ENCODE measurements around the gene PCDH9.

Gene PCDH9

GRCh38 chr13:67238277-67238859 is 8.2 kb upstream of the PCDH9 start:
- H3K36me3 ChIP-seq (ENCODE audit: insufficient read depth, low read length), result no peaks in the 10 kb centered on the region
- no peaks in the 10 kb centered on the region for H3K27me3 ChIP-seq (ENCODE audit: insufficient read depth, low read length)
- H3K79me2 ChIP-seq (ENCODE audit: control insufficient read depth, insufficient read depth, low read length, unreplicated experiment), result no peaks in the 10 kb centered on the region
- H2AFZ ChIP-seq (ENCODE audit: low read length, unreplicated experiment), result no peak overlapping the region
- H3K27ac ChIP-seq (ENCODE audit: low read depth, low read length), result no peak overlapping the region
- H3K4me1 ChIP-seq (ENCODE audit: control insufficient read depth, insufficient read depth, low read length, unreplicated experiment), result no peaks in the 10 kb centered on the region
- H3K4me3 ChIP-seq (ENCODE audit: low read depth, low read length), result no peak overlapping the region

GRCh38 chr13:67235265-67235664 is 5.1 kb upstream of the PCDH9 start:
- no peaks in the 10 kb centered on the region for H3K27me3 ChIP-seq (ENCODE audit: insufficient read depth, low read length)

GRCh38 chr13:67232384-67232783 is 2.2 kb upstream of the PCDH9 start:
- H3K79me2 ChIP-seq (ENCODE audit: control insufficient read depth, insufficient read depth, low read length, unreplicated experiment), result peaks cover 33% of the 10 kb centered on the region
- H3K4me3 ChIP-seq (ENCODE audit: low read depth, low read length), result peak overlapping the region; percentile 56
- H2AFZ ChIP-seq (ENCODE audit: low read length, unreplicated experiment), result peak overlapping the region; percentile 77
- H3K27ac ChIP-seq (ENCODE audit: low read depth, low read length), result 0 out of 2 replicates have a peak overlapping the region, but pooled peaks have one; percentile 11
- H3K4me1 ChIP-seq (ENCODE audit: control insufficient read depth, insufficient read depth, low read length, unreplicated experiment), result peaks cover 18% of the 10 kb centered on the region
- H3K36me3 ChIP-seq (ENCODE audit: insufficient read depth, low read length), result no peaks in the 10 kb centered on the region
- no peaks in the 10 kb centered on the region for H3K27me3 ChIP-seq (ENCODE audit: insufficient read depth, low read length)

More at GRCh38 chr13:67235265-67235664, 5.1 kb upstream of the PCDH9 start:
- Histone ChIP-seq H3K36me3 (ENCODE audit: insufficient read depth, low read length) (no peaks in the 10 kb centered on the region), H3K4me3 (ENCODE audit: low read depth, low read length) (no peak overlapping the region), H2AFZ (ENCODE audit: low read length, unreplicated experiment) (no peak overlapping the region), H3K79me2 (ENCODE audit: control insufficient read depth, insufficient read depth, low read length, unreplicated experiment) (peaks cover 9% of the 10 kb centered on the region), H3K4me1 (ENCODE audit: control insufficient read depth, insufficient read depth, low read length, unreplicated experiment) (peaks cover 7% of the 10 kb centered on the region), H3K27ac (ENCODE audit: low read depth, low read length) (no peak overlapping the region)

DNA sequence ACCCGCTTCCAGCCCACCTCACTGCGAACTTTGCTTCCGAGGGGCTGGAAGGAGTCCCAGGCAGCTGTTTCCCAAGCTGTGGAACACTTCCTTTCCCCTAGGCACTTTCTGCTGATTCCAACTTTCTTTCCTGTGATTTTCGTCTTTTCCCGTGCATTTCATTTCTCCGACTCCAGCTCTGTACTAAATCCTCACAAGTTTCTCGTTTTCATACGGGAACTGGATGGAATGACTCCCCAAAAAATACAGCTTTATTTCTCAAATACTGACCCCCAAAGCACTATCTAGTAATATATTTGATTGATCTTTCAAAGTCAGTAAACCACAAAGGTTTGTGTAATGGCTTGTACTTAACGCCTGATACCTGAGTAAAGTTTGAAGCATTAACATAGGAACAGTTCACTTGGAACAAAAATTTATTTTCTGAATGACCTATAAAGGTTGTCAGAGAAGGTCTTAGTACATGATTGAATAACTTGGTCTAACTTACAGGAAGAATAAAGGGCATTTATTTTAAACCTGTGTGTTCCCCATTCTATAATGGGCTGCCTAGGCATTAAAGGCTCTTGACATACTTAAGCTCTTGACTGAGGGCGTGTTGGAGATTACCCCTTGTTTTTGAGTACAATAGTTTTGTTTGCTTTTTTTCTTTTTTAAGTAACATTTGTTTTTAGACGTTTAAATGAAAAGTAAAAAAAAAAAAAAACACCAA is 1.3 kb upstream of the PCDH9 start:
- peak overlapping the region; percentile 86 for H3K4me3 ChIP-seq (ENCODE audit: low read depth, low read length)
- H3K27ac ChIP-seq (ENCODE audit: low read depth, low read length), result peak overlapping the region; percentile 75
- H2AFZ ChIP-seq (ENCODE audit: low read length, unreplicated experiment), result peak overlapping the region; percentile 80
- H3K79me2 ChIP-seq (ENCODE audit: control insufficient read depth, insufficient read depth, low read length, unreplicated experiment), result peaks cover 34% of the 10 kb centered on the region
- no peaks in the 10 kb centered on the region for H3K36me3 ChIP-seq (ENCODE audit: insufficient read depth, low read length)
- H3K4me1 ChIP-seq (ENCODE audit: control insufficient read depth, insufficient read depth, low read length, unreplicated experiment), result peaks cover 18% of the 10 kb centered on the region
- H3K27me3 ChIP-seq (ENCODE audit: insufficient read depth, low read length), result no peaks in the 10 kb centered on the region

GRCh38 chr13:67230404-67231288 is 510 bp upstream of the PCDH9 start:
- H2AFZ ChIP-seq (ENCODE audit: low read length, unreplicated experiment), result peak overlapping the region; percentile 80
- H3K79me2 ChIP-seq (ENCODE audit: control insufficient read depth, insufficient read depth, low read length, unreplicated experiment), result peaks cover 34% of the 10 kb centered on the region
- peak overlapping the region; percentile 75 for H3K27ac ChIP-seq (ENCODE audit: low read depth, low read length)
- H3K27me3 ChIP-seq (ENCODE audit: insufficient read depth, low read length), result no peaks in the 10 kb centered on the region
- peak overlapping the region; percentile 86 for H3K4me3 ChIP-seq (ENCODE audit: low read depth, low read length)
- H3K36me3 ChIP-seq (ENCODE audit: insufficient read depth, low read length), result no peaks in the 10 kb centered on the region
- peaks cover 18% of the 10 kb centered on the region for H3K4me1 ChIP-seq (ENCODE audit: control insufficient read depth, insufficient read depth, low read length, unreplicated experiment)

GRCh38 chr13:67228916-67229315 is 1.2 kb downstream of the PCDH9 start:
- H3K4me1 ChIP-seq (ENCODE audit: control insufficient read depth, insufficient read depth, low read length, unreplicated experiment), result peaks cover 23% of the 10 kb centered on the region
- no peaks in the 10 kb centered on the region for H3K36me3 ChIP-seq (ENCODE audit: insufficient read depth, low read length)
- peak overlapping the region; percentile 86 for H3K4me3 ChIP-seq (ENCODE audit: low read depth, low read length)
- H3K27ac ChIP-seq (ENCODE audit: low read depth, low read length), result no peak overlapping the region
- H3K79me2 ChIP-seq (ENCODE audit: control insufficient read depth, insufficient read depth, low read length, unreplicated experiment), result peaks cover 34% of the 10 kb centered on the region
- no peak overlapping the region for H2AFZ ChIP-seq (ENCODE audit: low read length, unreplicated experiment)
- no peaks in the 10 kb centered on the region for H3K27me3 ChIP-seq (ENCODE audit: insufficient read depth, low read length)

DNA sequence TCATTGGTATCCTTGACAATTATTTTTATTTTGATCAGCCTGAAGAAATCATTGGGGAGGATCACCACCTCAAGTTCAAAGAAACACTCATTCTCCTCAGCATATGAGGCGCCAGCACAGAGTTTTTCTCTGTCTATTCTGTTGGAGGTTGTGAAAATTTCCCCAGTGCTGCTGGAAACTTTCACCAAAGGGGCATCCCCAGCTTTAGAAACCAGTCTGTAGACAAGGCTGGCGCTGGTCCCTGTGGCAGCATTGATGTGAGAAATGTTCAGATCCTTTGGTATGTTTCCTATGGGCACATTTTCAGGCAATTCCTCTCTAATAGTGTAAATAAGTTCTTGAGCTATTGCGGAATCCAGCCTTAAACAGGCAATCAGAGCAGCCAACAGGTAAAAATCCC is 2.1 kb downstream of the PCDH9 start:
- Histone ChIP-seq H3K4me1 (ENCODE audit: control insufficient read depth, insufficient read depth, low read length, unreplicated experiment) (peaks cover 32% of the 10 kb centered on the region), H3K27me3 (ENCODE audit: insufficient read depth, low read length) (no peaks in the 10 kb centered on the region), H3K4me3 (ENCODE audit: low read depth, low read length) (peak overlapping the region; percentile 86), H3K27ac (ENCODE audit: low read depth, low read length) (no peak overlapping the region), H3K36me3 (ENCODE audit: insufficient read depth, low read length) (no peaks in the 10 kb centered on the region), H3K79me2 (ENCODE audit: control insufficient read depth, insufficient read depth, low read length, unreplicated experiment) (peaks cover 34% of the 10 kb centered on the region), H2AFZ (ENCODE audit: low read length, unreplicated experiment) (no peak overlapping the region)

DNA sequence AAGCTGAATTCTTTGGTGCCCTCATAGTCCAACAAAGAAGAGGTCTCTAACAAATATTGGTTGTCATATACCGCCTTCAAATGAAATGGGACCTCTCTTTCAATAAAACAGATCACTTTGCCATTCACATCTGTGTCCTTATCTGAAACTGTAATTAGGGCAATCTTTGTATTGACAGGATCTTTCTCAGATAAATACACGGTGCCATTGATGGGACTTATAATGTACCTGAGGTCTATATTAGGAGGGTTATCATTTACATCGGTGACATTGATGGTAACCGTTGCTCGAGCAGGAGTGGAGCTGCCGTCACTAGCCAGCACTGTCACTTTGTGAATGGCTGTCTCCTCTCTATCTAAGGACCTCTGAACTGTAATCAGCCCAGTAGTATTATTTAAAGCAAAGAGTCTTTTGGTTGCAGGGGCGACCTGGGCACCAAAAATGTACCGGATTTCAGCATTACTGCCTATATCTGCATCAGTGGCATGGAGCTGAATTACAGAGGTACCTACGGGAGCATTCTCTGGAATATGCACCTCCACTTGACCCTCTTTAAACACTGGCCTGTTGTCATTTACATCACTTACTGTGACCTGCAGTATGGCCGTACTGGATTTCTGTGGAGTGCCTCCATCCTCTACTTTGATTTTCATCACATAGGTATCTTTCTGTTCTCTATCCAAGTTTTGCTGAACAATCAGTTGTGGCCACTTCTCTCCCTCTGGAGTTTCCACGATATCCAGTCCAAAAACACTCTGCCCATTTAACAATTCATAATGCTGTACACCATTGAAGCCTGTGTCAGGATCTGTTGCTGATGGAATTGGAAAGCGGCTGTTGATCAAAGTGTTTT is 2.8 kb downstream of the PCDH9 start:
- Histone ChIP-seq H3K4me1 (ENCODE audit: control insufficient read depth, insufficient read depth, low read length, unreplicated experiment) (peaks cover 34% of the 10 kb centered on the region), H3K36me3 (ENCODE audit: insufficient read depth, low read length) (no peaks in the 10 kb centered on the region), H2AFZ (ENCODE audit: low read length, unreplicated experiment) (no peak overlapping the region), H3K27me3 (ENCODE audit: insufficient read depth, low read length) (no peaks in the 10 kb centered on the region), H3K79me2 (ENCODE audit: control insufficient read depth, insufficient read depth, low read length, unreplicated experiment) (peaks cover 30% of the 10 kb centered on the region), H3K4me3 (ENCODE audit: low read depth, low read length) (peak overlapping the region; percentile 86; the same call in 1 of the 2 replicates), H3K27ac (ENCODE audit: low read depth, low read length) (no peak overlapping the region)

DNA sequence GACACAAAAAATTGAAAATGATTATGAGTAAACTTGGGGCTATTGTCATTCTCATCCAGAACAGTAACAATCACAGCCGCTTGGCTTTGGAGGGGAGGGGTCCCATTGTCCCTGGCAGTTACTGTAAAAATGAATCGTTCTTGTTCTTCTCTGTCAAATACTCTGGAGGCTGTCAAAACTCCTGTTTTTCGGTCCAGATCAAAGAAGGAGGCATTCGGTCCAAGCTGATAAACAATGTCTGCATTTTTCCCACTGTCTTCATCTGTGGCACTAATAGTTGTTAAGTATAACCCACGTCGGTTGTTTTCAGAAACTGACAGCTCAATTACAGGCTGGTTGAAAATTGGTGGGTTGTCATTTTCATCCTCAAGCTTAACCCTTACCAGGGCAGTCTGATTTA is 3.4 kb downstream of the PCDH9 start:
- H3K36me3 ChIP-seq (ENCODE audit: insufficient read depth, low read length), result no peaks in the 10 kb centered on the region
- no peak overlapping the region for H3K4me3 ChIP-seq (ENCODE audit: low read depth, low read length)
- H3K27ac ChIP-seq (ENCODE audit: low read depth, low read length), result no peak overlapping the region
- no peaks in the 10 kb centered on the region for H3K27me3 ChIP-seq (ENCODE audit: insufficient read depth, low read length)
- peaks cover 34% of the 10 kb centered on the region for H3K4me1 ChIP-seq (ENCODE audit: control insufficient read depth, insufficient read depth, low read length, unreplicated experiment)
- no peak overlapping the region for H2AFZ ChIP-seq (ENCODE audit: low read length, unreplicated experiment)
- peaks cover 31% of the 10 kb centered on the region for H3K79me2 ChIP-seq (ENCODE audit: control insufficient read depth, insufficient read depth, low read length, unreplicated experiment)
